ENCODE data around the gene BZW1. TPM values are rescaled to one million over a fixed set of nuclear protein-coding genes. Genes with fewer than 3 reads are reported as not detected.
A peak's percentile ranks its signal among the peaks of the same experiment; 100 is the strongest.

Gene BZW1
- total RNA-seq, 1 experiment from 2014 or later: 300 TPM

- DNase-seq: no peak
- H3K27me3 ChIP-seq (ENCODE audit: insufficient read depth, low read depth): no peaks in the 10 kb centered on the region
- peaks cover 64% of the 10 kb centered on the region for H3F3A ChIP-seq (ENCODE audit: insufficient read depth, low read depth)
- no peaks in the 10 kb centered on the region for H3K9me3 ChIP-seq (ENCODE audit: insufficient read depth, low read depth)
- H3K79me2 ChIP-seq (ENCODE audit: low read depth): no peaks in the 10 kb centered on the region
- intact Hi-C loops (cut with micrococcal nuclease; ENCODE audit: unreplicated experiment): no loop called here
- TF ChIP-seq EZH2 (IDR thresholded peaks at IDR 0.05; ENCODE audit: low read depth): no peak
- no peak for TF ChIP-seq CTCF (conservative IDR thresholded peaks at IDR 0.05)
- H2AFZ ChIP-seq: no peak overlapping the region
- no peaks in the 10 kb centered on the region for H3K9me2 ChIP-seq (ENCODE audit: insufficient read depth)
- CTCF ChIA-PET: interaction anchor here (0.6 kb wide), 1 partner anchor 369 kb away, joined by 5 read pairs; no protein-coding TSS in a partner anchor
- POLR2A ChIA-PET (ENCODE audit: unreplicated experiment): interaction anchor here (0.7 kb wide), 1 partner anchor 1500 kb away, joined by 4 read pairs; no protein-coding TSS in a partner anchor
- peak overlapping the region; percentile 2; the same call in 1 of the 2 replicates for H3K27ac ChIP-seq
- no peak overlapping the region for H3K4me2 ChIP-seq
- H4K20me1 ChIP-seq (ENCODE audit: insufficient read depth): no peaks in the 10 kb centered on the region
- no TSS peak for BruUV-seq (replicated peaks)
- no peak overlapping the region for H3K4me3 ChIP-seq
- H3K4me1 ChIP-seq (replicated peaks; ENCODE audit: insufficient read depth): no peaks in the 10 kb centered on the region
- peaks cover 29% of the 10 kb centered on the region for H3K36me3 ChIP-seq (ENCODE audit: low read depth)
Measured at GRCh38 chr2:200850512-200851256, 39.0 kb downstream of the BZW1 start.

GRCh38 chr2:200851398-200852248, 39.9 kb downstream of the BZW1 start:
- intact Hi-C loops (cut with micrococcal nuclease; ENCODE audit: unreplicated experiment): no loop called here

More at GRCh38 chr2:200851398-200852248, 39.9 kb downstream of the BZW1 start:
- no peaks in the 10 kb centered on the region for H3K4me1 ChIP-seq (replicated peaks; ENCODE audit: insufficient read depth)
- no peak for DNase-seq
- peaks cover 6% of the 10 kb centered on the region; the same call in 1 of the 2 replicates for H3K79me2 ChIP-seq (ENCODE audit: low read depth)
- H3K27me3 ChIP-seq (ENCODE audit: insufficient read depth, low read depth): no peaks in the 10 kb centered on the region
- POLR2A ChIA-PET (ENCODE audit: unreplicated experiment): no interaction called here
- H3K9me2 ChIP-seq (ENCODE audit: insufficient read depth): no peaks in the 10 kb centered on the region
- 0 out of 2 replicates have a peak, but pooled peaks cover under 1% of the 10 kb centered on the region for H4K20me1 ChIP-seq (ENCODE audit: insufficient read depth)
- H3K9me3 ChIP-seq (ENCODE audit: insufficient read depth, low read depth): no peaks in the 10 kb centered on the region
- peaks cover 36% of the 10 kb centered on the region for H3K36me3 ChIP-seq (ENCODE audit: low read depth)
- CTCF ChIA-PET: no interaction called here
- H3F3A ChIP-seq (ENCODE audit: insufficient read depth, low read depth): peaks cover 71% of the 10 kb centered on the region
- no TSS peak for BruUV-seq (replicated peaks)
- no peak overlapping the region for H3K4me2 ChIP-seq
- H3K4me3 ChIP-seq: no peak overlapping the region
- H2AFZ ChIP-seq: no peak overlapping the region
- TF ChIP-seq EZH2 (IDR thresholded peaks at IDR 0.05; ENCODE audit: low read depth) (no peak), CTCF (conservative IDR thresholded peaks at IDR 0.05) (no peak)
- H3K27ac ChIP-seq: peak overlapping the region; percentile 2; the same call in 1 of the 2 replicates
